Body of pancreas (tissue), 4 donors: ENCODE data around the gene MTMR3. TPM values are rescaled to one million over a fixed set of nuclear protein-coding genes. Genes with fewer than 3 reads are reported as not detected.

ENCODE experiments used
- ATAC-seq: fragments of 150-250 bp; one replicate; pipeline ENCODE4 v1.9.1; 2016
- DNase-seq, 4 donors: peaks; one replicate each; pipeline ENCODE4 v3.0.0-alpha.2; 2019
- H3K27ac ChIP-seq, 4 donors: fragments of 200-600 bp; sonication (generic); 1 replicate in 3 of 4; 2 replicates in 1 of 4; pipeline versions ENCODE4 v1.5.1 to v1.6.1; 2016 to 2019; ENCODE audit warnings: mild to moderate bottlenecking in 1 of 4, mixed read lengths in 1 of 4, moderate library complexity in 1 of 4
- H3K27me3 ChIP-seq, 2 donors: fragments of 200-600 bp; sonication (generic); one replicate each; pipeline ENCODE4 v1.6.0; 2016; ENCODE audit warnings: mild to moderate bottlenecking in 1 of 2
- H3K36me3 ChIP-seq, 2 donors: fragments of 200-600 bp; sonication (generic); replicated peaks in 1 of 2; 2 replicates each; pipeline ENCODE4 v1.5.1; 2016; ENCODE audit warnings: low read depth in 2 of 2; ENCODE audit not compliant: insufficient read depth in 1 of 2
- H3K4me1 ChIP-seq: fragments of 200-600 bp; sonication (generic); one replicate; pipeline ENCODE4 v1.6.0; 2016
- H3K4me3 ChIP-seq, 2 donors: fragments of 200-600 bp; sonication (generic); 1 replicate in 1 of 2; 2 replicates in 1 of 2; pipeline ENCODE4 v1.5.1; 2016 to 2019
- H3K9me3 ChIP-seq, 3 donors: fragments of 200-600 bp; sonication (generic); 1 replicate in 2 of 3; 2 replicates in 1 of 3; pipeline ENCODE4 v1.5.1; 2016
- CTCF ChIP-seq, 7 experiments: fragments of 450-650 bp in 4 of 7; fragments of 200-600 bp in 3 of 7; sonication (generic) in 3 of 7; IDR thresholded peaks; one replicate each; pipeline ENCODE4 v1.5.1; 2016 to 2019; ENCODE audit warnings: antibody characterized with exemption in 7 of 7
- POLR2A ChIP-seq, 3 donors: fragments of 450-650 bp; IDR thresholded peaks; one replicate each; pipeline ENCODE4 v1.6.1; 2016; ENCODE audit warnings: antibody characterized with exemption in 3 of 3, mild to moderate bottlenecking in 2 of 3
- WGBS, 2 donors: methylation state at CpG; one replicate each; pipeline ENCODE4 v1.1.5; 2017; 5-methylcytosine and 5-hydroxymethylcytosine counted together
- intact Hi-C: fragments of 100-400 bp; cut with DNase I; formaldehyde crosslinking; loops from one replicate; pipeline ENCODE4 v1.15.1; 2023
- total RNA-seq, 2 donors: library from RNA; depleted of rRNA; stranded (reverse); fragments of >200 nt; gene quantifications; one replicate each; pipeline ENCODE4 v1.1.0, GENCODE V29; 2016

MTMR3 gene
- total RNA-seq, 2 donors from 2014 or later: 37.9 to 46.7 TPM

DNA sequence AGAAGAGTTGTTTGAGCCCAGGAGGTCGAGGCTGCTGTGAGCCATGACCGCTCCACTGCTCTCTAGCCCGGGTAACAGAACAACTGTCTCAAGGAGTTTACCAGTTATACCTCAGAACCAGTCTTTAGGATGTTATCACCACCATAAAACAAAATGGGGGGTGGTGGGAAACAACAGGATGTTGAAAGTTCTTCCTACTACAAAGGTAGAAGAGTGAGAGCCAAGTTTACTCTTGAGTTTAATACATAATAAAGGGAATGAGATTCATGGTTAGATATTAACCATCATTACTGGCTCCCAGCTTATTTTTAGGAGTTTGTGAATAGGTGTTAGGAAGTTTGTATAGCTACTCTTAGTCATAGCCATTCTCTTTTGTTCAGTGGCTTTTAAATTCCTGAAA is 118.5 kb downstream of the MTMR3 start:
- no peak for TF ChIP-seq CTCF (IDR thresholded peaks at IDR 0.05)
- no peak for TF ChIP-seq POLR2A (IDR thresholded peaks at IDR 0.05)
- H3K27ac ChIP-seq: peak overlapping the region in 2 of 4 donors; percentile 22 to 50
- ATAC-seq (no peak), DNase-seq (no peak)
- WGBS, 2 donors: 79 to 87% methylated on average over 3 of the region's 3 CpGs
- H3K4me1 ChIP-seq: peaks cover 4% of the 10 kb centered on the region
- peaks cover 0 to 2% of the 10 kb centered on the region in 2 donors for H3K36me3 ChIP-seq
- H3K27me3 ChIP-seq: no peaks in the 10 kb centered on the region
- no peak overlapping the region for H3K4me3 ChIP-seq
- no peaks in the 10 kb centered on the region for H3K9me3 ChIP-seq
- intact Hi-C loops: loop anchor here (10.0 kb wide), 2 partner anchors 117 to 307 kb away; partner anchors contain the start of gene MTMR3

DNA sequence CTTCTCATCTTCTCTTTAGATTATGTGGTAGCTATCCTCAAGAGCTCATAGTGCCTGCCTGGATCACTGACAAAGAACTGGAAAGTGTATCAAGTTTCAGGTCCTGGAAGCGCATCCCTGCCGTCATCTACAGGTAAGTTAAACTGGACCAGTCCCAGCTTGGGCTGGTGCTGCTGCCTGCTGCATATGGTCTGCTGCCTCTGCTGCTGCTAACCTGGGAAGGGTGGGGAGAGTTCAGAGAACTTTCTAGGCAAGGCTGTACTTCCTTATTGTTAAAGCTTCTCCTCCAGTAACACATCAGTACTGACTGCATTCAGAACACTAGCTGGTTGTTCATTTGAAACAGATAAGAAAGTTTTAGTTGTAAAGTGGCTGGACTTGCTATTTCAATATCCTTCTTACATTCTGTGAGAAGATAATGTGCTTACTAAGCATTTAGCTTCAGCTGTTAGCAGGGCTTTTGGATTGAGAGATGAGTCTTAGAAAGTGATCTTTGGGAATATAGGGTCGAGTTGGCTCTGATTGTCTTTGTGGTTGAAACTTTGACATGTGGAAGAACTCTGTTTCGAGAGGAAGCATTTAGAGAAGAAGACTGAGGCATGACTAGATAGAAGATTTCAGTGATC is 120.0 kb downstream of the MTMR3 start:
- WGBS, 2 donors: 71 to 77% methylated on average over 4 of the region's 4 CpGs
- Histone ChIP-seq H3K36me3 (peaks cover 0 to 5% of the 10 kb centered on the region in 2 donors), H3K4me1 (peaks cover 4% of the 10 kb centered on the region), H3K27me3 (no peaks in the 10 kb centered on the region), H3K9me3 (no peaks in the 10 kb centered on the region), H3K4me3 (no peak overlapping the region), H3K27ac (no peak overlapping the region)
- DNase-seq: no peak
- TF ChIP-seq POLR2A (IDR thresholded peaks at IDR 0.05) (no peak), CTCF (IDR thresholded peaks at IDR 0.05) (no peak)
- no peak for ATAC-seq
- intact Hi-C loops: loop anchor here (10.0 kb wide), 2 partner anchors 118 to 308 kb away; partner anchors contain the start of gene MTMR3

DNA sequence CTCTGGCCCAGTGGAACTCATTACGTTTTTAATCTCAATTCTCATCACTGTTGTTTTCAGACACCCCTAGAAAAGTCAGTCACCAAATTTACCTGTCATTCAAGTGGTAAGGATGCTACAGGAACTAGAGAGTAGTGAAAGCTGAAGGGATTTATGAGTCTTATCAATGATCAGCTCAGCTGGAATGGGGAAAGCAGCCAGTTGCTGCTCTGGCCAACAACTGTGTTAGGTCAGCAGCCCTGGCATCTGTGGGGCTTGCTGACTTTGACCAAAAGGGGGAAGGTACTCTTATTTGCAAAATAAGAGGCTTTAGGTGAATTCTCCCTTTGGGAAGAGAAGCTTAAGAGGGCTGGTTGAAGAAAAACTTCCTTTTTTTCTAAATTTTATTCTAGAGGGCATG is 121.1 kb downstream of the MTMR3 start:
- no peak for TF ChIP-seq POLR2A (IDR thresholded peaks at IDR 0.05)
- no peaks in the 10 kb centered on the region for H3K27me3 ChIP-seq
- H3K4me3 ChIP-seq: no peak overlapping the region
- peaks cover 4% of the 10 kb centered on the region for H3K4me1 ChIP-seq
- peaks cover 0 to 5% of the 10 kb centered on the region in 2 donors for H3K36me3 ChIP-seq
- ATAC-seq (no peak), DNase-seq (no peak)
- intact Hi-C loops: loop anchor here (10.0 kb wide), 2 partner anchors 119 to 309 kb away; partner anchors contain the start of gene MTMR3
- no peaks in the 10 kb centered on the region for H3K9me3 ChIP-seq
- H3K27ac ChIP-seq: peak overlapping the region in 1 of 4 donors; percentile 33
- 46 to 65% methylated on average over 1 of the region's 1 CpG for WGBS, 2 donors

DNA sequence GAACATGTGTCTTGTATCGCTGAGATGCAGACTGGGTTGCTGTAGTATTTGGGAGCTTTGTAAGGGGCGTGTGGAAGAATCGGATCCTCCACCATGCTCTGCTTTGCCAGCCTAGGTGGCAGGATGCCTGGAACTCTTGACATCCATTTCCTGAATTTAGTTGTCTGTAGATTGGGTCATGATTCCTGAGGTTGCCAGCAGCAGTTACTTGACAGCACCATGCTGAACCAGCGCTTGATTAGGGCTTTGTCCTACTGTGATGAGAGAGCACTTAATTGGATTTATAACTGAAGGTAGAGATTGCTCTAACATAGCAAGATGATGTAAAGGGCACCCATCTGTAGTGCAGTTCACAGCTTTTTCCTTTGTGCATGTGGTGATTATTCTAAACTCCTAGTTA is 121.7 kb downstream of the MTMR3 start:
- DNase-seq (no peak), ATAC-seq (no peak)
- H3K4me1 ChIP-seq: peaks cover 4% of the 10 kb centered on the region
- H3K36me3 ChIP-seq: peaks cover 0 to 5% of the 10 kb centered on the region in 2 donors
- no peaks in the 10 kb centered on the region for H3K27me3 ChIP-seq
- H3K4me3 ChIP-seq: no peak overlapping the region
- peak overlapping the region in 1 of 4 donors; percentile 26 for H3K27ac ChIP-seq
- intact Hi-C loops: loop anchor here (10.0 kb wide), 2 partner anchors 120 to 310 kb away; partner anchors contain the start of gene MTMR3
- no peaks in the 10 kb centered on the region for H3K9me3 ChIP-seq
- 46 to 59% methylated on average over 4 of the region's 4 CpGs for whole genome bisulfite sequencing, 2 donors
- TF ChIP-seq CTCF (IDR thresholded peaks at IDR 0.05) (no peak), POLR2A (IDR thresholded peaks at IDR 0.05) (no peak)

GRCh38 chr22:30005213-30005857 is 122.4 kb downstream of the MTMR3 start:
- no peaks in the 10 kb centered on the region for H3K27me3 ChIP-seq
- peaks cover 0 to 8% of the 10 kb centered on the region in 2 donors for H3K36me3 ChIP-seq
- no peak overlapping the region for H3K4me3 ChIP-seq
- WGBS, 2 donors: 42% methylated on average over 3 of the region's 3 CpGs
- peak; percentile 79 for ATAC-seq
- TF ChIP-seq CTCF (IDR thresholded peaks at IDR 0.05) (peak; percentile 79 to 94 (median 87)), POLR2A (IDR thresholded peaks at IDR 0.05) (no peak)
- DNase-seq: peak; percentile 67 to 81 (median 78)
- peaks cover 4% of the 10 kb centered on the region for H3K4me1 ChIP-seq
- intact Hi-C loops: loop anchor here (10.0 kb wide), 2 partner anchors 121 to 311 kb away; partner anchors contain the start of gene MTMR3
- H3K27ac ChIP-seq: no peak overlapping the region
- no peaks in the 10 kb centered on the region for H3K9me3 ChIP-seq
